Measurements from ENCODE around the gene SZT2. TPM values are rescaled to one million over a fixed set of nuclear protein-coding genes. Genes with fewer than 3 reads are reported as not detected.

Gene SZT2
- total and polyA plus RNA-seq, 2 of the 4 experiments (the other 2 are of a cell fraction) = 9.5 to 14.3 TPM

GRCh38 chr1:43441894-43442637 lies 52.4 kb downstream of the SZT2 start:
- TF ChIP-seq CHD1 (IDR thresholded peaks at IDR 0.05; ENCODE audit: low read depth, low read length) (no peak), RCOR1 (IDR thresholded peaks at IDR 0.05; ENCODE audit: insufficient replicate concordance, low read length) (no peak), RAD21 (IDR thresholded peaks at IDR 0.05; ENCODE audit: low read length) (no peak), RFX5 (IDR thresholded peaks at IDR 0.05; ENCODE audit: low read depth, low read length) (no peak), CEBPB (IDR thresholded peaks at IDR 0.05; ENCODE audit: low read depth, low read length) (no peak), POLR2A (IDR thresholded peaks at IDR 0.05; ENCODE audit: low read depth, low read length) (no peak), MXI1 (IDR thresholded peaks at IDR 0.05; ENCODE audit: borderline replicate concordance, low read depth, low read length) (no peak), ELK1 (IDR thresholded peaks at IDR 0.05; ENCODE audit: borderline replicate concordance, low read depth, low read length) (no peak), USF2 (IDR thresholded peaks at IDR 0.05; ENCODE audit: low read depth, low read length) (no peak), FOS (IDR thresholded peaks at IDR 0.05; ENCODE audit: low read depth, low read length) (no peak), NFE2L2 (IDR thresholded peaks at IDR 0.05; ENCODE audit: low read depth, low read length) (no peak), SMC3 (IDR thresholded peaks at IDR 0.05; ENCODE audit: low read depth, low read length) (no peak), CTCF (conservative IDR thresholded peaks at IDR 0.05; ENCODE audit: low read depth, low read length) (no peak), MAZ (IDR thresholded peaks at IDR 0.05; ENCODE audit: borderline replicate concordance, low read depth, low read length) (no peak), BHLHE40 (IDR thresholded peaks at IDR 0.05; ENCODE audit: low read depth, low read length) (no peak)
- H2AFZ ChIP-seq (replicated peaks; ENCODE audit: low read length, poor library complexity) = no peak overlapping the region
- H3K9ac ChIP-seq (ENCODE audit: low read depth, low read length) = no peak overlapping the region
- H3K23ac ChIP-seq (ENCODE audit: low read depth, low read length) = no peak overlapping the region
- no peak overlapping the region for H4K91ac ChIP-seq (ENCODE audit: insufficient read depth, low read depth, low read length)
- no CpG with 5 or more reads among the region's 18 CpGs for WGBS, 2 experiments (ENCODE audit: extremely low coverage in 2 of 2, insufficient read length in 1 of 2)
- no peak overlapping the region for H3K4me2 ChIP-seq (ENCODE audit: low read depth, low read length)
- dilution Hi-C loops (cut with HindIII; ENCODE audit: low sequenced_read_pairs, unreplicated experiment) (no loop called here), intact Hi-C loops (cut with micrococcal nuclease) (no loop called here), in situ Hi-C loops (cut with MboI; ENCODE audit: low sequenced_read_pairs) (no loop called here)
- CTCF ChIA-PET = no interaction called here
- no peaks in the 10 kb centered on the region for H3K27me3 ChIP-seq (ENCODE audit: control insufficient read depth, insufficient read depth, low read length)
- no peak overlapping the region for H3K4me3 ChIP-seq (ENCODE audit: insufficient read depth, low read depth, low read length)
- H2BK15ac ChIP-seq (ENCODE audit: low read depth, low read length) = no peak overlapping the region
- no peak overlapping the region for H2BK5ac ChIP-seq (ENCODE audit: low read depth, low read length, poor library complexity, severe bottlenecking)
- no TSS peak for BruUV-seq (replicated peaks)
- no peak overlapping the region for H4K5ac ChIP-seq (ENCODE audit: low read depth, low read length)
- H3K9me1 ChIP-seq (ENCODE audit: insufficient read depth, low read length) = peaks cover 33% of the 10 kb centered on the region
- no peak overlapping the region for H3K27ac ChIP-seq (ENCODE audit: insufficient read depth, low read length)
- H3K36me3 ChIP-seq (ENCODE audit: control insufficient read depth, insufficient read depth, low read length) = peaks cover 87% of the 10 kb centered on the region
- H2AK5ac ChIP-seq (ENCODE audit: low read depth, low read length) = no peak overlapping the region
- H2AK9ac ChIP-seq (replicated peaks; ENCODE audit: low read depth, low read length, poor library complexity) = no peak overlapping the region
- H3K9me3 ChIP-seq (ENCODE audit: control insufficient read depth, insufficient read depth, low read length) = no peaks in the 10 kb centered on the region
- H3K18ac ChIP-seq (ENCODE audit: low read depth, low read length) = no peak overlapping the region
- H3K4me1 ChIP-seq (ENCODE audit: control insufficient read depth, insufficient read depth, low read length) = peaks cover 4% of the 10 kb centered on the region; the same call in 1 of the 2 replicates
- no peak overlapping the region for H4K8ac ChIP-seq (ENCODE audit: low read depth in 2 of 2, low read length in 2 of 2)
- no peak overlapping the region for H3K56ac ChIP-seq (ENCODE audit: extremely low read depth, insufficient read depth, low read length)
- peaks cover 0 to 15% of the 10 kb centered on the region in 2 experiments; a peak in 2 of 4 replicates for H3K79me1 ChIP-seq (ENCODE audit: low read depth in 1 of 2, low read length in 2 of 2)
- no peaks in the 10 kb centered on the region; the same call in 1 of the 2 replicates for H4K20me1 ChIP-seq (ENCODE audit: insufficient read depth, low read length)
- no peak for ATAC-seq (ENCODE audit: low read depth)
- no peak overlapping the region for H3K4ac ChIP-seq (ENCODE audit: low read depth, low read length)
- no peak overlapping the region for H2BK120ac ChIP-seq (ENCODE audit: low read depth, low read length)
- H2BK20ac ChIP-seq (ENCODE audit: low read depth, low read length) = no peak overlapping the region
- no peak overlapping the region for H3K14ac ChIP-seq (replicated peaks; ENCODE audit: low read depth, low read length)
- no peak for DNase-seq
- POLR2A ChIA-PET (ENCODE audit: unreplicated experiment) = no interaction called here
